ENCODE results near the gene SH3RF2.
"Not testable (repeated sequence)": the region's sequence is repeated elsewhere in the genome, so short reads cannot be mapped to it uniquely, and the experiment has no call there.

The SH3RF2 gene

DNA sequence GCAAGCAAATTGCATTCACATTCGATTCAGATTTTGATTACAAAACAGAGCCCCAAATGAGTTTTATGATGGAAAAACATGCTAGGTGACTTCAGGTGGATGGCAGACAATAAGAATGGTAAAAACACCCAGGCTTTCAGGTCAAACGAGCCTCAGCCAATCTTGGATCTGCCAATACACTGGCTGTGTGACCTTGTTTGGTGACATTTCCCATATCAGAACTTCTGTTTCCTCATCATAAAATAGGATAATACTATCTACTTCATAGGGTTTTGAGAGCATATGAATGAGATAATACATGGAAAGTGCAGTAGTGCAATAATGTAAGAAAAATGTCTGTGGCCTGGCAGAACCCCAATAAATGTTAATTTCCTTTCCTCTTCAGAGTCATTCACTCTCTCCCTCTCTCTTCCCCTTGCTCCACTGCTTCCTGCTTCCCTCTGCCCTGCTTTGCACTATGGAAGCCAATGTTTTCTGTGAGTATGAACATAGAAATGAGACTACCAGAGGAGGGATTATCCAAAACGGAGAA is 54.7 kb downstream of the SH3RF2 start:
- no peak overlapping the region for H3K9ac ChIP-seq (ENCODE audit: low read depth, low read length)
- H3K9me3 ChIP-seq (ENCODE audit: insufficient read depth, low read depth, low read length) = peaks cover 18% of the 10 kb centered on the region; the same call in 1 of the 2 replicates
- H3K4me1 ChIP-seq (ENCODE audit: insufficient read depth, low read length) = no peaks in the 10 kb centered on the region
- H3K36me3 ChIP-seq (ENCODE audit: insufficient read depth, low read length) = no peaks in the 10 kb centered on the region
- no peak overlapping the region for H3K4me3 ChIP-seq (ENCODE audit: low read length)
- H3K27me3 ChIP-seq (ENCODE audit: insufficient read depth, low read length) = no peaks in the 10 kb centered on the region
- no peak overlapping the region for H3K27ac ChIP-seq (ENCODE audit: low read depth, low read length)
- WGBS = 91% methylated on average over 2 of the region's 3 CpGs

- H3K27ac ChIP-seq (ENCODE audit: low read depth, low read length); H3K4me3 ChIP-seq (ENCODE audit: low read length); H3K9ac ChIP-seq (ENCODE audit: low read depth, low read length); H3K27me3 ChIP-seq (ENCODE audit: insufficient read depth, low read length); H3K4me1 ChIP-seq (ENCODE audit: insufficient read depth, low read length); H3K36me3 ChIP-seq (ENCODE audit: insufficient read depth, low read length): not testable (repeated sequence)
- 90% methylated on average over 4 of the region's 4 CpGs for WGBS
- H3K9me3 ChIP-seq (ENCODE audit: insufficient read depth, low read depth, low read length) = peaks cover 18% of the 10 kb centered on the region; the same call in 1 of the 2 replicates
Observed at GRCh38 chr5:145993538-145993937, 57.2 kb downstream of the SH3RF2 start.

GRCh38 chr5:145996135-145996534 is 59.8 kb downstream of the SH3RF2 start:
- Histone ChIP-seq H3K9ac (ENCODE audit: low read depth, low read length) (no peak overlapping the region), H3K36me3 (ENCODE audit: insufficient read depth, low read length) (no peaks in the 10 kb centered on the region), H3K4me1 (ENCODE audit: insufficient read depth, low read length) (no peaks in the 10 kb centered on the region), H3K4me3 (ENCODE audit: low read length) (no peak overlapping the region), H3K27ac (ENCODE audit: low read depth, low read length) (no peak overlapping the region), H3K27me3 (ENCODE audit: insufficient read depth, low read length) (no peaks in the 10 kb centered on the region), H3K9me3 (ENCODE audit: insufficient read depth, low read depth, low read length) (peaks cover 18% of the 10 kb centered on the region; the same call in 1 of the 2 replicates)
- WGBS = 90% methylated on average over 6 of the region's 6 CpGs

- 93% methylated on average over 1 of the region's 1 CpG for WGBS
- Histone ChIP-seq H3K9ac (ENCODE audit: low read depth, low read length) (no peak overlapping the region), H3K9me3 (ENCODE audit: insufficient read depth, low read depth, low read length) (0 out of 2 replicates have a peak, but pooled peaks cover 2% of the 10 kb centered on the region), H3K36me3 (ENCODE audit: insufficient read depth, low read length) (no peaks in the 10 kb centered on the region), H3K4me1 (ENCODE audit: insufficient read depth, low read length) (no peaks in the 10 kb centered on the region), H3K27me3 (ENCODE audit: insufficient read depth, low read length) (no peaks in the 10 kb centered on the region), H3K27ac (ENCODE audit: low read depth, low read length) (no peak overlapping the region), H3K4me3 (ENCODE audit: low read length) (no peak overlapping the region)
Observed at GRCh38 chr5:145999208-145999607, 62.8 kb downstream of the SH3RF2 start.

GRCh38 chr5:146000072-146000471 is 63.7 kb downstream of the SH3RF2 start:
- Histone ChIP-seq H3K36me3 (ENCODE audit: insufficient read depth, low read length) (no peaks in the 10 kb centered on the region), H3K9me3 (ENCODE audit: insufficient read depth, low read depth, low read length) (no peaks in the 10 kb centered on the region), H3K27ac (ENCODE audit: low read depth, low read length) (no peak overlapping the region), H3K4me1 (ENCODE audit: insufficient read depth, low read length) (no peaks in the 10 kb centered on the region), H3K9ac (ENCODE audit: low read depth, low read length) (no peak overlapping the region), H3K4me3 (ENCODE audit: low read length) (no peak overlapping the region), H3K27me3 (ENCODE audit: insufficient read depth, low read length) (no peaks in the 10 kb centered on the region)
- 95% methylated on average over 9 of the region's 9 CpGs for WGBS

DNA sequence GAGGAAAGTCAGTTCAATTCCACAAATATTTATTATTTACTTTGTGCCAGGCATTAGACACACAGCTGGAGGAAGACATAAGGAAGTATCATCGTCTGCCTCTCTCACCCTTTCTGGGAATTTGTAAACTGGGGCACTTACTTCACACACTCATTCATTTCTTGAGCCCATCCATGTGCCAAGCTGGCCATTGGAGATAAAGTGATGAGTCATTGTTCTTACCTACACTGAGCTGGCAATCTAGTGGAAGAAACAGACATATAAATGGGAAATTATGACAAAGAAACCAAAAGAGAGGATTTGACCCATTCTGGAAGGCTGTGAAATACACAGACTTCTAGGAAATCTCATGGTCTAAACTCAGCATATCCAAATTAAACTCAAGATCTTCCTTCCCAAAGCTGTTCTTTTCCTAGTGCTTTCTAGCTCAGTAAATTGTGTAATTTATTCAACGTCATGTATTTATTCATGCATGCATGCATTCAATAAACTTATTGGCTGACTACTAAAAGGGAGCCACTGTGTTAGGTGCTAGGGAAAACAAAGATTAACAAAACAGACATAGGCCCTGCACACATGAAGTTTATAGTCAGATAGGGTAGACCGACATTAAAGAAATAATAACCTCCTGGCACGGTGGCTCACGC is 65.3 kb downstream of the SH3RF2 start:
- H3K36me3 ChIP-seq (ENCODE audit: insufficient read depth, low read length) = no peaks in the 10 kb centered on the region
- H3K4me1 ChIP-seq (ENCODE audit: insufficient read depth, low read length) = no peaks in the 10 kb centered on the region
- H3K27ac ChIP-seq (ENCODE audit: low read depth, low read length) = no peak overlapping the region

GRCh38 chr5:146002491-146002890 is 66.1 kb downstream of the SH3RF2 start:
- Histone ChIP-seq H3K27me3 (ENCODE audit: insufficient read depth, low read length) (no peaks in the 10 kb centered on the region), H3K9me3 (ENCODE audit: insufficient read depth, low read depth, low read length) (no peaks in the 10 kb centered on the region), H3K36me3 (ENCODE audit: insufficient read depth, low read length) (no peaks in the 10 kb centered on the region), H3K9ac (ENCODE audit: low read depth, low read length) (no peak overlapping the region), H3K4me1 (ENCODE audit: insufficient read depth, low read length) (no peaks in the 10 kb centered on the region), H3K27ac (ENCODE audit: low read depth, low read length) (no peak overlapping the region), H3K4me3 (ENCODE audit: low read length) (no peak overlapping the region)
- WGBS = 94% methylated on average over 7 of the region's 7 CpGs

More for the DNA sequence above, 65.3 kb downstream of the SH3RF2 start:
- Histone ChIP-seq H3K9me3 (ENCODE audit: insufficient read depth, low read depth, low read length) (no peaks in the 10 kb centered on the region), H3K9ac (ENCODE audit: low read depth, low read length) (no peak overlapping the region), H3K27me3 (ENCODE audit: insufficient read depth, low read length) (no peaks in the 10 kb centered on the region), H3K4me3 (ENCODE audit: low read length) (no peak overlapping the region)
- 93% methylated on average over 5 of the region's 5 CpGs for WGBS

GRCh38 chr5:146003852-146004251 is 67.5 kb downstream of the SH3RF2 start:
- H3K27ac ChIP-seq (ENCODE audit: low read depth, low read length) = no peak overlapping the region
- 93% methylated on average over 4 of the region's 4 CpGs for WGBS
- no peaks in the 10 kb centered on the region for H3K9me3 ChIP-seq (ENCODE audit: insufficient read depth, low read depth, low read length)
- H3K4me3 ChIP-seq (ENCODE audit: low read length) = no peak overlapping the region
- H3K36me3 ChIP-seq (ENCODE audit: insufficient read depth, low read length) = no peaks in the 10 kb centered on the region
- no peak overlapping the region for H3K9ac ChIP-seq (ENCODE audit: low read depth, low read length)
- H3K27me3 ChIP-seq (ENCODE audit: insufficient read depth, low read length) = no peaks in the 10 kb centered on the region
- H3K4me1 ChIP-seq (ENCODE audit: insufficient read depth, low read length) = no peaks in the 10 kb centered on the region

- no peaks in the 10 kb centered on the region for H3K4me1 ChIP-seq (ENCODE audit: insufficient read depth, low read length)
- no peak overlapping the region for H3K4me3 ChIP-seq (ENCODE audit: low read length)
- H3K36me3 ChIP-seq (ENCODE audit: insufficient read depth, low read length) = no peaks in the 10 kb centered on the region
- WGBS = 91% methylated on average over 1 of the region's 1 CpG
- H3K9ac ChIP-seq (ENCODE audit: low read depth, low read length) = no peak overlapping the region
- no peaks in the 10 kb centered on the region for H3K27me3 ChIP-seq (ENCODE audit: insufficient read depth, low read length)
- no peaks in the 10 kb centered on the region for H3K9me3 ChIP-seq (ENCODE audit: insufficient read depth, low read depth, low read length)
- no peak overlapping the region for H3K27ac ChIP-seq (ENCODE audit: low read depth, low read length)
Observed at GRCh38 chr5:146005264-146005663, 68.9 kb downstream of the SH3RF2 start.

- Histone ChIP-seq H3K9ac (ENCODE audit: low read depth, low read length) (no peak overlapping the region), H3K36me3 (ENCODE audit: insufficient read depth, low read length) (no peaks in the 10 kb centered on the region), H3K4me3 (ENCODE audit: low read length) (no peak overlapping the region), H3K27ac (ENCODE audit: low read depth, low read length) (no peak overlapping the region), H3K27me3 (ENCODE audit: insufficient read depth, low read length) (no peaks in the 10 kb centered on the region), H3K4me1 (ENCODE audit: insufficient read depth, low read length) (no peaks in the 10 kb centered on the region), H3K9me3 (ENCODE audit: insufficient read depth, low read depth, low read length) (no peaks in the 10 kb centered on the region)
Observed at GRCh38 chr5:146005723-146006122, 69.3 kb downstream of the SH3RF2 start.

DNA sequence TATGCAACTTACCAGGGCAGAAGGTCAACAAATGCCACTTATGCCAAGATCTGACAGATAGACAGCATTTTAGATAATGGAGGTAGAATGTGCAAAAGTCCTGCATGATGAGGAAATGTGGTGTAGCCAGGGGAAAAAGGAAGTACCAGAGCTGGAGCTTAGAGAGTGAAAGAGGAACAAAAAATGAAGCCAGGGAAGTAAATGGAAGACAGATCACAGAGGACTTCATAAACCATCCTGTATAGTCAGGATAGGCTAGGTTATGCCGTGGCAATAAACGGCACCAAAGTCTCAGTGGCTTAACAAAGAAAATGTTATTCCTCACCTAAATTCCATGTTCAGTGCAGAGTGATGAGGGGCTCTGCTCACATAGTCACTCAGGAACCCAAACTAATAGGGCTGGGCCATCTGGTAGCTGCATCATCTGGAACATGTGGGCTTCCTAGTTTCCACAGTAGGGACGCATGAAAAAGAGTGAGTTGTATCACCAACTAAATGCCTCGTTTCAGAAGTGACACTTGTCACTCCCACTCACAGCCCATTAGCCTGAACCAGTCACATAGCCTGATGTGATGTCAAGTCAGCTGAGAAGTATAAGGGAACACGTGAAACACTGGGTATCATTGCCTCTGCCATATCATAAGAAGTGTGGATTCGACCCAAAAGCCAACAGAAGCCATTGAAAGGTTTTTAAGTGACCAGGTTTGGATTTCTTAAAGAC is 70.3 kb downstream of the SH3RF2 start:
- no peaks in the 10 kb centered on the region for H3K27me3 ChIP-seq (ENCODE audit: insufficient read depth, low read length)
- H3K27ac ChIP-seq (ENCODE audit: low read depth, low read length) = no peak overlapping the region
- 93% methylated on average over 6 of the region's 6 CpGs for WGBS
- no peaks in the 10 kb centered on the region for H3K36me3 ChIP-seq (ENCODE audit: insufficient read depth, low read length)
- no peaks in the 10 kb centered on the region for H3K9me3 ChIP-seq (ENCODE audit: insufficient read depth, low read depth, low read length)
- H3K4me3 ChIP-seq (ENCODE audit: low read length) = no peak overlapping the region
- no peak overlapping the region for H3K9ac ChIP-seq (ENCODE audit: low read depth, low read length)
- no peaks in the 10 kb centered on the region for H3K4me1 ChIP-seq (ENCODE audit: insufficient read depth, low read length)

All from HUES64 (cell line).